ENCODE results near the gene CCT4.
A peak's percentile ranks its signal among the peaks of the same experiment; 100 is the strongest.

DNA sequence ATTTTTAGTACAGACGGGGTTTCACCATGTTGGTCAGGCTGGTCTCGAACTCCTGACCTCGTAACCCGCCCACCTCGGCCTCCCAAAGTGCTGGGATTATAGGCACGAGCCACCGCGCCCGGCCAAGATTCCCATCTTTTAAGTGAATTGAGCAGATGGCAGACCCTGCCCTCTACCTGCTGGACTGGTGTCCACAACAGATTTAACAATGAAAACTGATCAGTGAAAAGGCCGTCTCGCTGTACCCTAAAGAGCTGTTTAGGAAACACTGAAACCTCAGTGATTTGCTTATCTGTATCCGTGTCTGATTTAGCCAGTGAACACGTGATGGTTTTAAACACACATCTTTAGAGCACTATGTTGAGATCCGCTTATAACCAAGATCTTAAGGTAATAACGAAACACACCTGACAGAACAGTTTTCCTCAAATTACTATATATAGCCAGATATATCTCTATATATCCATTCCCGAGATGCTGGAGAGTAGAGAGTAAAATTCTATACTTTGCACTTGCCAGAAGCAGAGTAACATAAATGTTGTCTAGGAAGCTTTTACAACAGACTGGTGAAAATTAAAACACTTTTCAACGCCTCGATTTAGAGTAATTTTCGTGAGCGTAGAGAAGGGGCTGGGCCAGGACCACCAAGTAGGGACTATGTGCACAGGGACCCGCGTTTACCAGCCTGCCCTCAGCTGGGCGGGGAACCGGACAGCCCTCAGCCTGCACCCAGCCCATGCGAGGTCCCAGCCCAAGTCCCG, 35.2 kb downstream of the CCT4 start:
- TF ChIP-seq CTCF (conservative IDR thresholded peaks at IDR 0.05), result 0 out of 2 replicates have a peak, but pooled peaks have one; percentile 5
- TF ChIP-seq ZFX (IDR thresholded peaks at IDR 0.05), result no peak

All from C4-2B (cell line).